ENCODE measurements around the gene TIAM2. TPM values are rescaled to one million over a fixed set of nuclear protein-coding genes. Genes with fewer than 3 reads are reported as not detected.

Gene TIAM2
- total RNA-seq = 14.4 to 19.9 TPM (median 18.1 TPM) in 3 replicates

DNA sequence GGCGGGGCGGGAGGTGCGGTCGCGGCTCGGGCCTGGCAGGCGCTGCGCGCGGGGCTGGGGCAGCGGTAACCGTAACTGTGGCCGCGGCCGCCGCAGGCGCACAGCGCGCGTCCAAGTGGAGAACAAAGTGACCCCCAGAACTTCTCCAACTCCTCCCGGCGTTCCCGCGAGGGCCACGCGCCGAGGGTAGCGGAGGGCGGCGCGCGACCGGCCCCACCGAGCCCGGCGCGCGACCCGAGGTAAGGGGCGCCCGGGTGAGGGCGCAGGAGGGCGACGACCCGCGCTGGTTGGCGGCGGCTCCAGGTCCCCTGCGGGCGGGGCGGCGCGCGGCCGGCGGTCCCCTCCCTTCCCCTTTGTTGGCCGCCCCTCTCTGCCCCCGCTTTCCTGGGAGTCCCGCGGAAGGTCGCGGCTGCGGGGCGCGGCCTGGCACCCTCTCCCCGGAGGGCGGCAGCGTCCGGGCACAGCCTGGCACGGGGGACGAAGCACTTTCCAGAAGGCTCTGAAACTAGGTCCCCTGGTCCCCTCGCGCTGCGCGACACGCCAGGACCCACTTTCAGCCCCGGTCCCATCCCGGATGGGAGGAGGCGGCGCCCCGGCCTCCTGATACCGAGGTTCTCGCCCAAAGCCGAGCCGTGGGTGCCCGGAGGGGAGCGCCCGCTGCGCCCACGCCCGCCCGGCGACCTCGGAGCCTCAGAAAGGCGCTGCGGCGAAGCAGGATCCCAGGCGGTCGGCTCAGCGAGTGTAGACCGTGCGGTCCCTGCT is at the start of gene TIAM2:
TIAM2 (plus strand) TSS at position 62 of the 762 bp plus-strand sequence. CDS start 133,909 bp downstream, outside the sequence.
- Mint-ChIP-seq H3K27me3 (ENCODE audit: low read depth) (peaks cover 25% of the 10 kb centered on the region), H3K4me1 (peaks cover 11% of the 10 kb centered on the region), H3K4me3 (peak within 1 kb of the TSS; percentile 70), H3K27ac (peak within 1 kb of the TSS; percentile 53), H3K9me3 (no peaks in the 10 kb centered on the region), H3K36me3 (no peaks in the 10 kb centered on the region)
- no peak for TF ChIP-seq CTCF (IDR thresholded peaks at IDR 0.05; ENCODE audit: unreplicated experiment)
- peak; percentile 31 to 56 for DNase-seq (ENCODE audit: low spot score in 2 of 2, unreplicated experiment in 2 of 2)

DNA sequence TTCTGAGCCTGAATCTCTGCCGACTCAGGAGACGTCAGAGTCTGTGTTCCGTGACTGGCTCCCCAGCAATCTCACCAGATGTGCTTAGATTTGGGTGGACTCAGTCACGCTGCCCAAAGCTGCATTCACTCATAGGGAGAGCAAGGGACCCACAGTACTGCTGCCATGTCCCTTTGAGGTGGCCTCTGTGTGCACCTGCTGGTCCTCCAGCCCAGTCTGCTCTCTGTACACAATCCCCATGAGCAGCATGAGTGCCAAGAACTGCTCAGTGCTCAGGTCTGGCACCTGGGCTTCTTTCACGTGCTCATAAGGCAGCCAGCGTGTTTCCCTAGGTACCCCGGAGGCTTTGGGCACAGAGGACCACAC is 44.2 kb upstream of the TIAM2 start:
- Mint-ChIP-seq H3K4me3 (no peak overlapping the region), H3K27ac (no peak overlapping the region), H3K9me3 (peaks cover 5% of the 10 kb centered on the region), H3K36me3 (peaks cover 37% of the 10 kb centered on the region), H3K4me1 (peaks cover 2% of the 10 kb centered on the region), H3K27me3 (ENCODE audit: low read depth) (no peaks in the 10 kb centered on the region)
- TF ChIP-seq CTCF (IDR thresholded peaks at IDR 0.05; ENCODE audit: unreplicated experiment) = no peak
- no peak for DNase-seq (ENCODE audit: low spot score in 2 of 2, unreplicated experiment in 2 of 2)

GRCh38 chr6:154951345-154952200 is 43.5 kb upstream of the TIAM2 start:
- H3K27me3 Mint-ChIP-seq (ENCODE audit: low read depth) = no peaks in the 10 kb centered on the region
- H3K27ac Mint-ChIP-seq = no peak overlapping the region
- DNase-seq (ENCODE audit: low spot score in 2 of 2, unreplicated experiment in 2 of 2) = no peak
- peaks cover 5% of the 10 kb centered on the region for H3K9me3 Mint-ChIP-seq
- no peak overlapping the region for H3K4me3 Mint-ChIP-seq
- H3K36me3 Mint-ChIP-seq = peaks cover 37% of the 10 kb centered on the region
- H3K4me1 Mint-ChIP-seq = peaks cover 2% of the 10 kb centered on the region
- TF ChIP-seq CTCF (IDR thresholded peaks at IDR 0.05; ENCODE audit: unreplicated experiment) = no peak

DNA sequence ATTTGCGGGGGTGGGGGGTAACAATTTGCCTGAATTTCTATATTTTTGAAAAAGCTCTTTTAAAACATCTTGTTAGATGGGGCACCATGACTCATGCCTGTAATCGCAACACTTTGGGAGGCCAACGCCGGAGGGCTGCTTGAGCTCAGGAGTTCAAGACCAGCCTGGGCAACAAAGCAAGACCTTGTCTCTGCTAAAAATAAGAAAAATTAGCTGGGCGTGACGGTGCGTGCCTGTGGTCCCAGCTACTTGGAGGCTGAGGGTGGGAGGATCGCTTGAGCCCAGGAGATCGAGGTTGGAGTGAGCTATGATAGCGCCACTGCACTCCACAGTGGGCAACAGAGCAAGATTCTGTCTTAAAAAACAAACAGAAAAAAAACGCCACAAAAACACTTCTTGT is 41.5 kb upstream of the TIAM2 start:
- Mint-ChIP-seq H3K36me3 (peaks cover 34% of the 10 kb centered on the region), H3K4me3 (no peak overlapping the region), H3K27me3 (ENCODE audit: low read depth) (no peaks in the 10 kb centered on the region), H3K9me3 (peaks cover 5% of the 10 kb centered on the region), H3K4me1 (peaks cover 2% of the 10 kb centered on the region), H3K27ac (no peak overlapping the region)
- DNase-seq (ENCODE audit: low spot score in 2 of 2, unreplicated experiment in 2 of 2) = no peak
- no peak for TF ChIP-seq CTCF (IDR thresholded peaks at IDR 0.05; ENCODE audit: unreplicated experiment)

DNA sequence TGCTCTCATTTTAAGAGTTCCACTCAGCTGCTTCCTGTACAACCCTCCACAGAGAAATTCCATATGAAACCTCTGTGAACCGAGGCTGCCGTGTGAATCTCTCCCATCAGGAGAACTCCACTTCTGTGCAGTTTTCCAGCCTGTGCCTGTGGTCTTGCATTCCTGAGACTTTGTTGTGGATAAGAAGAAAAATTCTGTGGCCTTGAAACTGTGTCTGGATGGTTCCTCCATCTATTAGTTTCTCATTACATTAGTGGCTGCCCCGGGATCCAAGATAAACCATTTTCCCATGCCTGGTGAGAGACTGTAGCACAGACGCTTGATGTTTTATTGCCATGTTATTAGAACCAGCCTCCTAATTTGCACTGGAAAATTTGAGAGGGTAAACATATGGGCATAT is 40.8 kb upstream of the TIAM2 start:
- Mint-ChIP-seq H3K27ac (peak overlapping the region; percentile 58), H3K9me3 (no peaks in the 10 kb centered on the region), H3K4me1 (peaks cover 2% of the 10 kb centered on the region), H3K27me3 (ENCODE audit: low read depth) (no peaks in the 10 kb centered on the region), H3K36me3 (peaks cover 30% of the 10 kb centered on the region), H3K4me3 (no peak overlapping the region)
- no peak for DNase-seq (ENCODE audit: low spot score in 2 of 2, unreplicated experiment in 2 of 2)
- no peak for TF ChIP-seq CTCF (IDR thresholded peaks at IDR 0.05; ENCODE audit: unreplicated experiment)

All from mesothelial cell of epicardium (in vitro differentiated cells).